GF-D8 (cell line): ENCODE data around the gene LIMS1.
A peak's percentile ranks its signal among the peaks of the same experiment; 100 is the strongest.
"Not testable (repeated sequence)": the region's sequence is repeated elsewhere in the genome, so short reads cannot be mapped to it uniquely, and the experiment has no call there.

Experiments
- DNase-seq: peaks from one replicate; lab custom pipeline; 2025; lab: John Stamatoyannopoulos, UW

LIMS1 gene

GRCh38 chr2:108533832-108534583, at the start of gene LIMS1:
LIMS1 (plus strand) TSS chr2:108534470; CDS start chr2:108534563, 93 bp downstream.
- peak; percentile 60 for DNase-seq

GRCh38 chr2:108485253-108485652, 49.0 kb upstream of the LIMS1 start:
- DNase-seq = no peak

DNA sequence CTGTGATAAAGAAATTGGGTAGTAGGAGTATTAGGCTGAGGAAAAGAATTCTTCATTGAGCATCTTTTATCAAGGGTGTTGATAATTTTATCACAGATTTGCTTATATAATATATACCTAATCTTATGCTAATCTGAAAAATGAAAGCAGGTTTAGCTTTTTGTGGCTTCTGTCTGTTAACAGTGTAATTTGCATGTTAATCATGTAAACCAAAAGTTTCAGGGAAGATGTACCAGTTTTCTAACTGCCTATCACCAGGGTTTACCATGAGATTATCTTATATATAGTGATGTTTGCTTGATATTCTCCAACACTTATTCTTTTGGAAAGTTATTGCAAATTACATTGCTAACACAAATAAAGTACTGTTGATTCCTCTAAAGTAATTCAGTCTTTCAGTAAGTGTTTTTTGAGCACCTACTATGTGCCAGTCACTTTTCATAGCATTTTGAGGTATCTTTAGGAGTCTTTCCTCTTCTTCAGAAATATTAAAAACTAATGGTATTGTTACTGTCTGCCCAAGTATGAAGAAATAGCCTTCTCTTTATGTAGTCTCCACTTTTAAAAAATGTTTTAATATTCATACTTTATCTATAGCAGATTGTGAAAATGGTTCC, 43.7 kb upstream of the LIMS1 start:
- no peak for DNase-seq

DNA sequence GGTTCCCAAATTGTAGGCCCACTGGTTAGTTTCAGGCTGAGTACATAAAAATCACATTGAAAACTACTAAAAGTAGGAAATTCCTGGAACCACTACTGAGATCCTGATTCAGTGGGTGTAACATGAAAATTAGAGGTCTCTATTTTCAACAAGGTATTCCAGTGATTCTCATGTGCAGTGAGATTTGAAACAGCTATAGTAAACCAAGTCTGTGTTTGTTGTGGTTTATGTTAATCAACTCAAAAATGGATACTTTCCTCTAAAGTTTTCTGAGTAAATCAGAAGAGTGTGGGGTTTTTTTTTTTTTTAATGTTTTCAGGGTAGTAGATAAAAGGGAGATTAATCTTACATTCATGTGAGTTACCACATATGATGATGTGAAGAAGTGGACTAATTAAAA, 42.4 kb upstream of the LIMS1 start:
- no peak for DNase-seq

GRCh38 chr2:108492364-108492763, 41.9 kb upstream of the LIMS1 start:
- DNase-seq = no peak

DNA sequence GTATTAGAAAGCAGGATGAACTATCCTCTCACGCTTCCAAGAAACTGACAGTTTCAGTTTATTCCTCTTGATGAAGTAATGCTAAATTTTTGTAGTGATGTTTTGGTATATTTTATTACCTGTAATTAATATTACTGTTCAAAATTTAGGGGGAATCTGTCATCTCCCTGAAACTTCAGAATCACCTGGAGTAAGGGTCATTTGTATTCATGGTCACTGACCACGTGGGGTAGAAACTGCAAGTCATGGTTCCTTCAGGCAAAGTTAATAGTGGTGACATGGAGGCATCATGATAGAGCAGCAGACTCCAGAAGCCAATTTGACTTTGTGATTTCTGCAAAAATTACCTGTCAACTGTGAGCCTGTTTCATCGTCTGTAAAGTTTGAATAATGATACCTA, 38.1 kb upstream of the LIMS1 start:
- not testable (repeated sequence) for DNase-seq

DNA sequence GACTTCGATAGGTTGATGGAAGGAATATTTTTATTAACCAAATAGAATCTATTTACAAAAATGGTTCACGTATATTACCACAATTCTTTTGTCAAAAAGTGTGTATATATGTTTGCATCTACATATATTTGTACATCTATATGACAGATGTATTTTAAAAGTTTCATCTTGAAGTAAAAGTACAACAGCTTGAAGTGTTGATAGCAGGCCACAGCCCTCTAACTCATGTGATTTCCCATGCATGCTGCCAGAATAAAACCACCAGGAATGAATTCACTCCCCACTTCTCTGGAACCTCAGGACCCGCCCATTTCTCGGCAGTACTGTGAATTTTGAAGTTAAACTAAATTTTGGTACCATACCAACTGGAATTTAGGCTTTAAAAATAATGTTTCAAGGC, 26.6 kb upstream of the LIMS1 start:
- not testable (repeated sequence) for DNase-seq

DNA sequence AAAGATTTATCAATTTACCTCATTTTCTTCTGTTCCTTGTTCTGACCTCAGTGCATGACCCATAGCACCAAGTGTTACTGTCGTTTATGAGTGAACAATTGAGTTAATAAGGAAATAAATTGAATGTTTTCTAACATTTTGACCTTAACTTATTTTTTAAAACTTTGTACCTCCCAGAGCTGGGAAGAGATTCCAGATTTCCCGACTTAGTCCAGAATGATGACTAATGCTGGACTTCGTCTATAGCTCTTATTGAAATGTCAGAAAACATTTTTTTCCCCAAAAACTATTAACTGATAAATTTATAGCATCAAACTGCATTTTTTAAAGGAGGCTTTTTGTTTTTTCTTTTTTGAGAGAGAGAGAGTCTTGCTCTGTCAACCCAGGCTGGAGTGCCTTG, 21.8 kb upstream of the LIMS1 start:
- DNase-seq = not testable (repeated sequence)

- DNase-seq = not testable (repeated sequence)
Observed at GRCh38 chr2:108514478-108514877, 19.8 kb upstream of the LIMS1 start.

DNA sequence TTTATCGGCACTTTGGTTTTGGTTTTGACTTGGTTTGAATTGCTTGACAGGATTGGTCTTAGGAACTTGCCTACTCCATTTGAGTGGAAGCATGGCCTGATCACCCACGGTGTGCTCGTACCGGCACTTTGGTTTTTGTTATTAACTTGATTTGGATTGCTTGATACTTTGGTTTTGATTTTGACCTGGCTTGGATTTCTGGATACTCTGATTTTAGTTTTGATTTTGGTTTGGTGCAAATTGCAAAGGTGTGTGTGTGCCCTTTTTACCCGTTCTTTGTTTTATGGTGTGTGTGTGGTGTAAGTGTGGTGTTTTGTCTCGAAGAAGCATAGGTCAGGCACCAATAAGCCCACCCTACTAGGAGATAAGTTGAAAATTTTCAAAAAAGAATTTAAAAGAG, 9.6 kb upstream of the LIMS1 start:
- DNase-seq = not testable (repeated sequence)

DNA sequence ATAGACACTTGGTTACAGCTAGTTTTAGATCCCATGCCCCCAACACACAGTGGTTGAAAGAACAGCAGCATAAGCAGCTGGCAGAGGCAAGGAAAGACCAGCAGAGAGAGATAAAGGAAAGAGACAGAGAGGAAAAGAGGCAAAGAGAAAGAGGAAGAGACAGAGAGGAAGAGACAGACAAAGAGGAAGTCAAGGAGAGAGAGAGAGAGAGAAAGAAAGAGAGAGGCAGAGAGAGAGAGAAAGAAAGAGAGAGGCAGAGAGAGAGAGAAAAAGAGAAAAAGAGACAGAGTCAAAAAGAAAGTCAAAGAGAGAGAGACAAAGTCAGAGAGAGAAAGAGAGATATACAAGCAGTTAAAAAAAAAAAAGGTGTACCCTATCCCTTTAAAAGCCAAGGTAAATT, 9.0 kb upstream of the LIMS1 start:
- DNase-seq = not testable (repeated sequence)

DNA sequence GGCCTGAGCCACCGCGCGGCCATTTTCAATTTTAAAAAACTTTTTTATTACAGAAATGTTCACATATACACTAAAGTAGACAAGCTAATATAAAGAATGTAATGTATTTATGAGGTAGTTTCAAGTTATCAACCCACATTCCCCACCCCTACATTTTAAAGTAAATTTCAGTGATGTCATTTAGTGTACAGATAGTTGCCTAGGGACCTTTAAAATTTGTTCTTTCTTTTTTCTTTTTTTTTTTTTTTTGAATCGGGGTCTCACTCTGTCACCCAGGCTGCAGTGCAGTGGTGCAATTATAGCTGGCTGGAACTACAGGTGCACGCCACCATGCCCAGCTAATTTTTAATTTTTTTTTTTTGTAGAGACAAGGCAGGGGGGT, 2.6 kb upstream of the LIMS1 start:
- DNase-seq = no peak

DNA sequence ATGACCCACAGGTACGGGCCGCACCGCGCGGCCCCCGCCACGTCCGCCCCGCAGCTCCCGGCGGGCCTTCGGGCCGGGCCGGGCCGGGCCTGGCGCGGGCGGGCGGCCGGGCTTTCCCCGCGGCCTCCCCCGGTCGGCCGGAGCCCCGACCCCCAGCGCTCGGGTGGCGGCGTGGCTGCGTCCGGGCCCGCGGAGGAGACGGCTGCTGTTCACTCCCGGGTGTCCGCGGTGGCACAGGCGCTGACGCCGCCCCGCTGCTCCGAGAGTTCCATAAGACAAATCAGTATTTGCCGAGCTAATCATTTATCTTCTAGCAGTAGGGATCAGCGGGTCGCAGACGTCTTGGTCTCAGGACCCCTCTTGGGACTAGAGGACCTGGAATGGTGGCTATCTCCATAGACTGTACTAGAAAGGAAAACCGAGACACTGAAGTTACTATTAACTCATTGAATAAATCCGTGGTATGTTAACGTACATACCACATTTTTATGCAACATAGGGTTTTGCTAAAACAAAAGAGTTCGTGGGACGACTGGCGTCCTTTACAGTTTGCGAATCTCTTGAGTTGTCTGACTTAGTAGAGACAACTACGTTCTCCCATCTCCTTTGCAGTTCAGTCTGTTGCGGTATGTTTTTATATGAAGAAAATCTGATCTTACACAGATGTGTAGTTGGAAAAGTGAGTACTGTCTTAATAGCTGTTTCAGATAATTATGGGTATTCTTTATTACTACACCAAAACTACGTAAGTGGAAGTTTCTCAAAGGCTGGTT, 500 bp downstream of the LIMS1 start:
- no peak for DNase-seq

DNA sequence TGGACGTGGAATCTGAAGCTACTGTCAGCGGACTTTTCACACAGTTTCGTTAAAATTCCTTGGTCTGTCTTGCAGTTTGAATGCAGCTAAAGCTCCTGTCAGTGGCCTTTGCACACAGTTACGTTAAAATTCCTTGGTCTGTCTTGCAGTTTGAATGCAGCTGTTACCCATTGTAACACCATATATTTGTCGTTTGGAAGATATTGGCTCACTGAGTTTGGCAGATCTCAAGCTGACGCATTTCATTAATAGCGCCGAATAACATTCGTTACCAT, 1.0 kb downstream of the LIMS1 start:
- DNase-seq = no peak

DNA sequence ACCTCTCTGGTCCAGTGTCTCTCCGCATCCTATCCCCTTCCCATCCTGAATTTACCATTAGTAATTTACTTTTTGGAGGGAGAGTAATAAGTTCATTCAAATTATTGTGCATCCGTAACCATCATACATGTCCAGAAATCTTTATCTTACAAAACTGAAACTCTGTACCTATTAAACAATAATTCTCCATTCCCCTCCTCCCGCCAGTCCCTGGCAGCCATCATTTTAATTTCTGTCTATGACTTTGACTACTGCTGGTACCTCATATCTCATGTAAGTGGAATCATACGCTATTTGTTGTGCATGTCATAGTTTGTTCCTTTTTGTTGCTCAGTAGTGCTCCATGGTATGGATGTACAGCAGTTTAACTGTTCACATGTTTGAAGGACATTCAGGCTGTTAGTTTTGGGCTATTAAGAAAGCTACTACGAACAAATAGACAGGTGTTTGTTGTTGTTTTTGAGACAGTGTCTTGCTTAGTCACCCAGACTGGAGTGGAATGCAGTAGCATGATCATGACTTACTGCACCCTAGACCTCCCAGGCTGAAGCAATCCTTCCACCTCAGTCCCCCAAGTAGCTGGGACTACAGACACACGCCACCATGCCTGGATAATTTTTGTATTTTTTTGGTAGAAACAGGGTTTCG, 2.0 kb downstream of the LIMS1 start:
- no peak for DNase-seq

GRCh38 chr2:108536911-108537310, 2.6 kb downstream of the LIMS1 start:
- DNase-seq = no peak

- DNase-seq = no peak
Observed at GRCh38 chr2:108538000-108538625, 3.8 kb downstream of the LIMS1 start.

DNA sequence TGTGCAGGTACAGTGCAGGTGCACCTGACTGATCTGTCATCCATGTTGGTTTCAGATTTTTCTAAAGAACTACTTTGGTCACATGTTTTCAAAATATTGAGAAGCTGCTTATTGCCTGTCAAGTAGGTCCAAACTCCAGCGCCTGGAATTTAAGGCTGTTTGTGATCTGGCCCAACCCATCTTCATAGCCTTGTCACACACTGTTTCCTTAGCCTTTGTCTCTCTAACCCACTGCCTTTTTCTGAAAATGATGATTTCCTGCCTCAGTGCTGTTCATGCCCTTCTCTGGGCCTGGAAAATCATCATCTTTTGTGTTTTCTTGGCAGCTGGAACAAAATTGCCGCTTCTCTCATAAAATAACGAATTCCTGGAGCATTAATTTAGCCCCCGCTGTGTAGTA, 7.2 kb downstream of the LIMS1 start:
- no peak for DNase-seq

DNA sequence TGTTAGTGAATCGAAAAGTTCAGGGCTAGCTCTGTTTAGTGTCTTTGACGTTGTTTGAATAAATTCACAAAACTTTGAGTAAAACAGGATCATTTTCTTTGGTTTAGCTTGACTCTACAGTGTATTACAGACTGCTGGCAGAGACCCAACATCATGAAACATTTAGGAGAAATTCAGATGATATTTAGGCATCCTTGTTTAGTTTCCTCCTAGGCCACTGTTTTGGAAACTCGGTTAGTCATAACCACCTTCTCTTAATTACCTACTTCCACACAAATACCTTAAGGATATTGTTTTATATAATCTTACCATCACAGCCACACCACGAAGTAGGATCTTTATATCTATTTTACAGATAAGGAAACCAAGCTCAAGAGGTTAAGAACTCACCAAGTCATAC, 7.8 kb downstream of the LIMS1 start:
- DNase-seq = no peak

- DNase-seq = no peak
Observed at GRCh38 chr2:108547606-108548005, 13.3 kb downstream of the LIMS1 start.

GRCh38 chr2:108548208-108549003, 14.1 kb downstream of the LIMS1 start:
- no peak for DNase-seq

DNA sequence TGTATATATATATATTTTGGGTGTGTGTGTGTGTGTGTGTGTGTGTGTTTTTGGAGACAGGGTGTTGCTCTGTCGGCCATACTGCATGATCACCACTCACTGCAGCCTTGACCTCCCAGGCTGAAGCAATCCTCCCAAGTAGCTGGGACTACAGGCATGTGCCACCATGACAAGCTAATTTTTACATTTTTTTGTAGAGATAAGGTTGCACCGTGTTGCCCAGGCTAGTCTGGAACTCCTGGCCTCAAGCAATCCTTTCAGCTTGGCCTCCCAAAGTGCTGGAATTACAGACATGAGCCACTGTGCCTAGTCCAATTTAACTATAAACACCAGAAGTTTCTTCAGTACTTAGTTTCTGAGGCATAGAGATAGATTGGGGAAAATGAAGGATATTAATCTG, 18.3 kb downstream of the LIMS1 start:
- DNase-seq = no peak
